CD4-positive, alpha-beta T cell (primary cell): ENCODE results near the gene QSER1. TPM values are rescaled to one million over a fixed set of nuclear protein-coding genes. Genes with fewer than 3 reads are reported as not detected.

Source experiments
- ATAC-seq: fragments of 200-7000 bp; cut with Tn5 transposase; one replicate; pipeline ENCODE4 v1.10.0; 2022; ENCODE audit warnings: mild to moderate bottlenecking; ENCODE audit not compliant: poor library complexity
- CTCF ChIA-PET: fragments of 350-600 bp; sonication (Branson Sonifier 250); formaldehyde crosslinking; loops from one replicate; lab custom pipeline; 2021; ENCODE audit warnings: antibody characterized with exemption, inconsistent platforms; lab: Charles Lee
- POLR2A ChIA-PET: fragments of 350-600 bp; sonication (Branson Sonifier 250); formaldehyde crosslinking; loops from one replicate; lab custom pipeline; 2021; ENCODE audit warnings: antibody characterized with exemption, inconsistent platforms; lab: Charles Lee
- DNase-seq, 14 experiments: peaks; one replicate each; pipeline ENCODE4 v3.0.0-alpha.2; 2013 to 2020; ENCODE audit warnings: mixed read lengths in 2 of 14
- H3K27ac ChIP-seq, 2 donors: one replicate each; pipeline versions ENCODE4 v1.5.1 to v1.7.0; 2013; ENCODE audit warnings: low read length in 2 of 2, low read depth in 1 of 2, mild to moderate bottlenecking in 1 of 2
- H3K27me3 ChIP-seq, 2 experiments: 1 replicate in 1 of 2; 2 replicates in 1 of 2; pipeline versions ENCODE4 v1.6.1 to v1.7.0; 2013; ENCODE audit warnings: low read length in 2 of 2, control low read depth in 1 of 2, mild to moderate bottlenecking in 1 of 2, moderate library complexity in 1 of 2; ENCODE audit not compliant: insufficient read depth in 2 of 2, control insufficient read depth in 1 of 2
- H3K36me3 ChIP-seq: one replicate; pipeline ENCODE4 v1.6.1; 2013; ENCODE audit warnings: low read length, control low read depth; ENCODE audit not compliant: insufficient read depth
- H3K4me1 ChIP-seq: one replicate; pipeline ENCODE4 v1.6.1; 2013; ENCODE audit warnings: low read length, control low read depth; ENCODE audit not compliant: insufficient read depth
- H3K4me3 ChIP-seq: one replicate; pipeline ENCODE4 v1.5.1; 2013; ENCODE audit warnings: mild to moderate bottlenecking, low read length, moderate library complexity
- H3K9me3 ChIP-seq, 2 experiments: 1 replicate in 1 of 2; 2 replicates in 1 of 2; pipeline versions ENCODE4 v1.6.1 to v1.7.0; 2013; ENCODE audit warnings: low read length in 2 of 2, mild to moderate bottlenecking in 2 of 2, control low read depth in 1 of 2, moderate library complexity in 1 of 2; ENCODE audit not compliant: control insufficient read depth in 1 of 2, insufficient read depth in 1 of 2
- H3K27ac Mint-ChIP-seq: one replicate; pipeline ENCODE4 v1.8.0; 2020; ENCODE audit warnings: mixed read lengths
- H3K27me3 Mint-ChIP-seq: one replicate; pipeline ENCODE4 v1.8.0; 2021; ENCODE audit warnings: mixed read lengths
- H3K36me3 Mint-ChIP-seq: one replicate; pipeline ENCODE4 v1.8.0; 2021; ENCODE audit warnings: low read depth, mixed read lengths
- H3K4me1 Mint-ChIP-seq: one replicate; pipeline ENCODE4 v1.8.0; 2021; ENCODE audit warnings: low read depth, mixed read lengths
- H3K4me3 Mint-ChIP-seq: one replicate; pipeline ENCODE4 v1.8.0; 2020; ENCODE audit warnings: mild to moderate bottlenecking, mixed read lengths
- H3K9me3 Mint-ChIP-seq: one replicate; pipeline ENCODE4 v1.8.0; 2020; ENCODE audit warnings: mixed read lengths
- CTCF ChIP-seq: fragments of 200-600 bp; IDR thresholded peaks from one replicate; pipeline ENCODE4 v1.8.0; 2022; ENCODE audit warnings: antibody characterized with exemption, mild to moderate bottlenecking
- intact Hi-C, 2 experiments: fragments of 100-400 bp; cut with DNase I in 1 of 2; cut with micrococcal nuclease in 1 of 2; formaldehyde crosslinking; loops; one replicate each; pipeline versions ENCODE4 v1.15.1 to v1.9.0; 2023 to 2025; cut with DNase I, micrococcal nuclease
- total RNA-seq, 174 experiments: library from RNA in 2 of 174; stranded (reverse) in 2 of 174; gene quantifications; one replicate each; pipeline ENCODE4 v1.2.3 and lab custom pipeline; 2021 to 2026

QSER1 gene
- total RNA-seq, 2 experiments from 2014 or later = 9.0 to 10.1 TPM

- ATAC-seq = no peak
- Mint-ChIP-seq H3K27me3 (no peaks in the 10 kb centered on the region), H3K36me3 (peaks cover 4% of the 10 kb centered on the region), H3K27ac (no peak overlapping the region), H3K4me3 (no peak overlapping the region), H3K4me1 (peaks cover 29% of the 10 kb centered on the region), H3K9me3 (peaks cover 2% of the 10 kb centered on the region)
- Histone ChIP-seq H3K36me3 (no peaks in the 10 kb centered on the region), H3K27ac (no peak overlapping the region), H3K9me3 (no peaks in the 10 kb centered on the region), H3K27me3 (no peaks in the 10 kb centered on the region), H3K4me3 (no peak overlapping the region), H3K4me1 (no peaks in the 10 kb centered on the region)
- no peak for TF ChIP-seq CTCF
- ChIA-PET POLR2A (no interaction called here), CTCF (no interaction called here)
- intact Hi-C loops = no loop called here
- no peak for DNase-seq
These were observed 16.0 kb downstream of the QSER1 start for GRCh38 chr11:32908619-32909018.

GRCh38 chr11:32911413-32911812, 18.8 kb downstream of the QSER1 start:
- TF ChIP-seq CTCF = no peak
- no peak for ATAC-seq
- intact Hi-C loops = no loop called here

GRCh38 chr11:32913445-32913844, 20.8 kb downstream of the QSER1 start:
- Histone ChIP-seq H3K4me1 (no peaks in the 10 kb centered on the region), H3K9me3 (no peaks in the 10 kb centered on the region), H3K4me3 (no peak overlapping the region), H3K36me3 (no peaks in the 10 kb centered on the region), H3K27ac (no peak overlapping the region), H3K27me3 (no peaks in the 10 kb centered on the region)
- H3K27ac Mint-ChIP-seq = no peak overlapping the region
- no peak for TF ChIP-seq CTCF
- ATAC-seq (no peak), DNase-seq (no peak)
- H3K4me3 Mint-ChIP-seq = no peak overlapping the region
- CTCF ChIA-PET = no interaction called here
- peaks cover 32% of the 10 kb centered on the region for H3K4me1 Mint-ChIP-seq
- peaks cover 2% of the 10 kb centered on the region for H3K9me3 Mint-ChIP-seq
- peaks cover 4% of the 10 kb centered on the region for H3K36me3 Mint-ChIP-seq
- POLR2A ChIA-PET = no interaction called here
- H3K27me3 Mint-ChIP-seq = no peaks in the 10 kb centered on the region
- intact Hi-C loops = no loop called here

More at GRCh38 chr11:32911413-32911812, 18.8 kb downstream of the QSER1 start:
- H3K27ac Mint-ChIP-seq = no peak overlapping the region
- no peaks in the 10 kb centered on the region for H3K4me1 ChIP-seq
- ChIA-PET CTCF (no interaction called here), POLR2A (no interaction called here)
- H3K27me3 Mint-ChIP-seq = no peaks in the 10 kb centered on the region
- no peak overlapping the region for H3K4me3 ChIP-seq
- H3K4me1 Mint-ChIP-seq = peaks cover 29% of the 10 kb centered on the region
- no peak overlapping the region for H3K4me3 Mint-ChIP-seq
- H3K36me3 Mint-ChIP-seq = peaks cover 4% of the 10 kb centered on the region
- no peaks in the 10 kb centered on the region for H3K36me3 ChIP-seq
- no peaks in the 10 kb centered on the region for H3K9me3 ChIP-seq
- H3K9me3 Mint-ChIP-seq = peaks cover 2% of the 10 kb centered on the region
- H3K27me3 ChIP-seq = no peaks in the 10 kb centered on the region
- no peak overlapping the region for H3K27ac ChIP-seq
- DNase-seq = no peak
